HL-60 (cell line): ENCODE measurements around the gene SHISA6.

Experiments used
- CTCF ChIP-seq: IDR thresholded peaks from one replicate; pipeline ENCODE4 v1.5.1; 2011; ENCODE audit warnings: low read length, control low read depth, inconsistent platforms; ENCODE audit not compliant: insufficient read depth
- GABPA ChIP-seq: IDR thresholded peaks from 2 replicates; pipeline ENCODE4 v1.6.1; 2012; ENCODE audit warnings: low read depth
- POLR2AphosphoS5 ChIP-seq: IDR thresholded peaks from 2 replicates; pipeline ENCODE4 v1.6.1; 2012; ENCODE audit warnings: low read depth
- REST ChIP-seq: IDR thresholded peaks from 2 replicates; pipeline ENCODE4 v1.6.1; 2012; ENCODE audit warnings: low read depth; ENCODE audit not compliant: insufficient replicate concordance
- SPI1 ChIP-seq: IDR thresholded peaks from 2 replicates; pipeline ENCODE4 v1.6.1; 2012; ENCODE audit warnings: low read depth, mild to moderate bottlenecking, borderline replicate concordance

GRCh38 chr17:11499881-11500280 lies 258.9 kb downstream of the SHISA6 start:
- TF ChIP-seq CTCF, result no peak
- no peak for TF ChIP-seq REST
- no peak for TF ChIP-seq POLR2AphosphoS5
- TF ChIP-seq GABPA, result no peak
- TF ChIP-seq SPI1, result no peak
